ENCODE results near the gene ZNF407.

GRCh38 chr18:75088021-75088506, 490.4 kb downstream of the ZNF407 start:
- no peak for TF ChIP-seq CTCF (IDR thresholded peaks at IDR 0.05 in 8 of 11, conservative IDR thresholded peaks at IDR 0.05 in 3 of 11)
- TF ChIP-seq POLR2A (IDR thresholded peaks at IDR 0.05) = no peak
